ENCODE measurements around the gene IPPK.

IPPK gene

DNA sequence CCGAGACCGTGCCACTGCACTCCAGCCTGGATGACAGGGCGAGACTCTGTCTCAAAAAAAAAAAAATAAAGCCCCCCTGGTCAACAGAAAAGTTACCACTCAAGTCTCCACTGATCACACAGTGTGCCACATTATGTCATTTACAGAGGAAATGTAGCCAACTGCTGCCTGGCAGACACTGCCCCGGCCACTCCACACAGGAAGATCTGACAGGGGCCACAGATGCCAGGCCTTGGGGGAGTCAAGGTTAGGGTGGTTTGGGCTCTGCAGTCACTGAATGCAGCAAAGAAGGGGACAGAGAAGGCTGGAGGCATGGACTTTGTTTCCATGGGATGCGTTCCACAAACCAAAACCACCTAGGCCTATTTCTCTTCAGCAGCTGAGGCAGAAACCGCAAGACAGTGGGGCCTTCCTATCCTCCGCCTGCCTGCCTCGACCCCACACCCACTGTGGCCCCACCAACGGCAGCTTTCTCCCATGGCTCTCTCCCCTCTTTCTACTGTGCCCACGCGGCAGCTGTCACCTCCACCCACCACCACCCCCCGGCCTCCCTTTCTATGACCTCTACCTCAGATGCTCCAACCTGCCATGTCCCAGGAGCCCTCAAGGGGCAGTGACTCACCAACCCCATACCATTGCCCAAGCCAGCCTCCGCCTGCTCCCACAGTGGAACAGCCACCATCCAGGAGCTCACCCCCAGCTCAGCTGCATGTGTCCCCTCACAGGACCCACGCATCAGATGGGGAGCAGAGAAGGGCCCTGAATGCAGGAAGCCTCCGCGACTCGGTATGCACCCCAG, 12.4 kb downstream of the IPPK start:
- DNase-seq (ENCODE audit: low read depth in 2 of 2) = no peak

DNA sequence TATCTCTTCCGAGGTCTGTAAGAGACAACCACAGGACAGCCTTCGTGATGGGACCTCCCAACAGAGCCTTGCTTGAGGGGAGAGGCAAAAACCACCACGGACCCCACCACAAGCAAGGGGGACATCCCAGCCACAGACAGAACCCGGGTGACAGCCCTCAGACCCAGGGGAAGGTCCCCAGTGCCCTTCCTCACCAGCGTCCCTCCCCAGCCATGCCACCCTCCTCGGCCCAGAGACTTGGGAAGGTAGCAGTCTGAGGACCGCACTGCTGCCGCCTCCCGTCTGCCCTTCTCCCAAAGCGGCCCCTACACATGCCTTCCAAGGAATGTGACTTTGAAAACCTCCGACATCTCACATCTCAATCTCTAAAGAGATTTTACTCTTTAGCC, 13.4 kb downstream of the IPPK start:
- DNase-seq (ENCODE audit: low read depth in 2 of 2) = no peak

GRCh38 chr9:92655896-92656536, 13.9 kb downstream of the IPPK start:
- no peak for DNase-seq (ENCODE audit: low read depth in 2 of 2)

GRCh38 chr9:92655366-92655765, 14.6 kb downstream of the IPPK start:
- DNase-seq (ENCODE audit: low read depth in 2 of 2) = no peak

DNA sequence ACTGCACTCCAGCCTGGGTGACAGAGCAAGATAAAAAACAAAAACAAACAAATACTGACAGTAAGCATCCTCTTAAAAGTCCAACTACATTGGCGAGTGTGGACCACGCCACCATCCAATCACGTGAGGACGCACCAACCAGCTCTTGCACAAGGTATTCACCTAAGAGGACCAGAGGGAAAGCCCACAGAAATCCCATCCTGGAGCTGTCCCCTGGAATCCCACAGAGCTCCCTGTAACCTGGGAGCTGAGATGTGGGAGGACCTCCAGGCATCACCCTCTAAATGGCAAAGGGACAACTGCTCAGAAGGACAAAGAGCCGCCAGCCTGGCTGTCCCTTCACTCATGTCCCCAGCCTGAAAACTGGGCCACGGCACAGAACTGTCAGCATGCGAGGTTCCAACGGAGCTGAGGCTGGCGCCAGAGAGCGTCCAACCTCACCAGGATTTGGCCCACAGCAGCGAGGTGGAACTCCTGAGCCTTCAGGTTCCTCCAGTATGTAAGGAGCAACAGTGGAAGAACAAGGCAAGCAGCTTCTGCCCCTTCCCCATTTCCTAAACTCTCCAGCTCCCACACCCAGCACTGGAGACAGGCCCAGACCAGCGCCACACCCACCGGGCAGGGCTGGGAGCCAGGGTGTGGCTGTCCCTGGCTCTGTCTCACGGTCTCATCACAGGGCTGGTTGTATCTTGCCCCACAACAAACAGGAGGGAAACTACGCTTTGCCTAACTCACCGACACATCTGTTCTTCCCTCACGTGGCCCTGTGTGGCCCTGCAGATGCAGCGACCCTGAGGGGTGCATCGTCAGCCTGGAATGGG, 15.2 kb downstream of the IPPK start:
- no peak for DNase-seq (ENCODE audit: low read depth in 2 of 2)

- DNase-seq (ENCODE audit: low read depth in 2 of 2) = no peak
These were observed 17.5 kb downstream of the IPPK start for GRCh38 chr9:92652461-92652860.

- no peak for DNase-seq (ENCODE audit: low read depth in 2 of 2)
These were observed 18.9 kb downstream of the IPPK start for GRCh38 chr9:92650839-92651621.

- DNase-seq (ENCODE audit: low read depth in 2 of 2) = no peak
These were observed 19.6 kb downstream of the IPPK start for GRCh38 chr9:92650296-92650695.

DNA sequence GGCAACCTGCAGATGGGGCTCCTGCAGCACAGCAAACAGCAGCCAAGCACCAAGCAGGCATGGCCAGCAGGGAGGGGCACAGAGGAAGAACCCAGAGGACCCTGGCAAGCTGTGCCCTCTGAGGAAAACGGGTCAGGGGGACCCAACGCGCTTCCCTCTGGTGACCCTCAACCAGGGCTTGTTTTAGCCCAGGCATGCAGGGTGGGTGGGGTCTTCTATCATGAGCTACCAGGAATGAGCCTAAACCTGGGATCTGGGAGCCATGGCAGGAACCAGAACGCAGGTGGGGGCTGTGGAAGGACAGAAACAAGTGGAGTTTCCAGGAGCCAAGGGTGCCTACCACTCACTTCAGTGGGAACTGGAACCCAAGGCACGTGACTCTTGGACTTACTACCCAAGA, 20.9 kb downstream of the IPPK start:
- no peak for DNase-seq (ENCODE audit: low read depth in 2 of 2)

DNA sequence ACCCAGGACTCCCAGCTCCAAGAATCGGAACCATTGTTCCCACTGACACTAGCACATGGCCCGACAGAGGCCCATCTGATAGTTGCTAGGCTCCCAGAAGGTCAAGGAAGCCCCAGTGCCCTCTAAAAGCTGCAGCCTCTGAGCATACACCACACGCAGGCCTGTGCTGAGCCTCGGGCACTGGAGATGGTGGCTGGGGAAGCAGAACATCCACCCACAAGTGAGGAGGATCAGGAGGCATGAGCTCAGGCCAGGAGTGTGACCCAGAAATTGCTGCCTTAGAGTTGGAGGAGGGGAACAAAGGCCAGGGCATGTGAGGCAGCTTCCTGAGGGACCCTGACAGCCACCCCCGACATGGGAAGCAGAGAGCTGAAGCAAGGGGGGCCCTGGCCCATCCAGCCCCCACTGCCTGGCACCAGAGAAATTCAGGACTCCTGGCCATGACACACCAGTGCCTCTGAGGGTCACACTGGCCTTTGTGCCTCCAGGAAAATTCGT, 21.4 kb downstream of the IPPK start:
- DNase-seq (ENCODE audit: low read depth in 2 of 2) = no peak

GRCh38 chr9:92647671-92648473, 22.1 kb downstream of the IPPK start:
- DNase-seq (ENCODE audit: low read depth in 2 of 2) = no peak

- no peak for DNase-seq (ENCODE audit: low read depth in 2 of 2)
These were observed 24.9 kb downstream of the IPPK start for GRCh38 chr9:92645041-92645440.

DNA sequence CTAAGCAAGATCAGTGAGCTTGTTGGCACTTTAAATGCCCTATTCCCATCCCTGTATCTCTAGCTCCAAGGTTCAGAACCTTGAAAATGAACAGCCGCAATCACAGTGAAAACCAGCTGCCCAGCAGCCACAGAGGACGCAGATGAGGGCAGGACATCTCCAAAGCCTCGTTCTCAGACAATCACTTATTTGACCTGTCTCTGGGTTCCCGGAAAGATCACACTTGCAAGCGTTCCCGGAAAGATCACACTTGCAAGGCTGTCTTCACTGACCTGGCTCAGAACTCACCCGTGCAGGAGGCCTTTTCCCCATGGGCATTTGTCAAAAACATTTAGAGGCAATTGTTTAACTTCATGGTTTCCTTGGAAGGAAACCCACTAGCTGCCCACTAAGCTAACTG, 25.7 kb downstream of the IPPK start:
- DNase-seq (ENCODE audit: low read depth in 2 of 2) = no peak

DNA sequence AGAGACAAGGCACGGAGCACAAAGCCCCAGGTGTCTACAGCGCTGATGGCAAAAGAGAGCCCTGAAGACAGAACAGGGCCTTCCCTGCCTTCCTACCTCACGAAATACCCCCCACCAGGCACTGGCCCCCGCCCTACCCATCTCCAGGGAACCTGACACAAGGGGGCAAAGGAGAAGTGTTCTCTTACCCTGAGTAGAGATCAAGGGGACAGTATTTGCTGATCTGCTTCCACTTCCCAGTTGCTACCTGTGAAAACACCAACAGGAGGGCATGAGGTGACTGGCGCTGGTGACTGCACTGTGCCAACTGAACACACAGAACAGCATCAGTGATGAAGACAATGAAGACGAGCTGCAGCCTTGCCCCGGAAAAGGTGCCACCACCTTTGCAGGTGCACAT, 27.4 kb downstream of the IPPK start:
- DNase-seq (ENCODE audit: low read depth in 2 of 2) = no peak

GRCh38 chr9:92642041-92642451, 27.9 kb downstream of the IPPK start:
- DNase-seq (ENCODE audit: low read depth in 2 of 2) = no peak

DNA sequence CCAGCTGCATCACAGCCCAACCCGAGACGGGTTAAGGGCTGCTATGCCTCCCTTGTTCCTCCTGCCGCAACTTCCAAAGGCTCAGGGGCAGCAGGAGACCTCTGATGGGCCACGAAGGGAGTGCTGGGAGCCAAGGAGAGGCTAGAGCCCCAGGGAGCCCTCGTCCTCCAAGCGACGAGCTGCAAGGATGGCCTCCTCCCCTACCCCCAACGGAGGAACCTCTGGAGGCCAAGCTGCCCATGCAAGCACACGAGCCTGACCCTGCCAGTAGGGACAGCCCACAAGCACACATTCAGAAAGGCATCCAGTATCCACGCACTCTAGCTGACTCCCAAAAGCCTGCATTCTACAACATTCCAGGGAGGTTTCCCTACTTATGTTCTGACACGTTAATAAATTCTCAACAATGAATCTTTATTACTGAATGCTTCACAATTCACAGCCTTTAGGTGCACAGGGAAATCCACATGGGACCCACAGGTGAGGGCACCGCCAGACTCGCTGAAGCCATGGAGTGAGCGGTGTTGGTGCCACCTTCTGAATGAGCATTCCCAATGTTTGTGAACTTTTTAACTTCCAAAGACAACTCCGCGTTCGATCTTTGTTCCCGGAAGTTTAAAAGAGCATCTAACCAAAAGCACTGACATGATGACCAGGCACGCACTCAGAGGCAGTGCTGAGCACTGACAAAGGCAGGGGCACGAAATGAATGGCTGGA, 28.7 kb downstream of the IPPK start:
- no peak for DNase-seq (ENCODE audit: low read depth in 2 of 2)

DNA sequence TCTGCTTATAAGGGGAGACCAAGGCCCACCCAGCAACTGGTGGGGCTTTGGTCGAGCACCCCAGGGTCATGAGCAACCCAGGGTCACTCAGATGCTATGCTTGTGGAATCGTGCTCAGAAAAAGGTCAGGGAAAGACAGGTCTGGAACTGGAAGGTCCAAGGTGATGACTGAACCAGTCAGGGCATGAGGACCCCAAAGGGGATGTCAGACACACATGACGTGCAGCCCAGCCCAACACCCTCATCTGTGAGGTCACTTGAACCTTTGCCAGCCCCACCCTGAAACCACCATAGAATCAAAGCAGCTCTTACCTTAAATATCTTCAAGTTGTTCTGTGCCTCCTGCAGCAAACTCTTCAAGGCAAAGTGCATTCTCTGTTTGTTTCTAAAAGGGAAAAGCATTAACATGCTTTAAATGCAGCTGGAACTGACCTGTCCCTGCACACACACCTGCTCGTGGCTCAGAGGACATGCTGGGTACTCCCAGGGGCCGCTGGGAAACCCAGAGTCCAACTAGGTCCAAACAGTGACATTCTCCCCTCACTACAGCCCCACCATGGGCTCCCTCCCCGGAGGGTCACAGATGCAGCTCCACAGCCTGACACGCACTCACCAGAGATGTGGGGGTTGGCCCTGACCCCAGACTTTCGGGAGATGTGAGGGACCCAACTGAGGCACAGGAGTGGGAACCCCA, 29.4 kb downstream of the IPPK start:
- DNase-seq (ENCODE audit: low read depth in 2 of 2) = no peak

DNA sequence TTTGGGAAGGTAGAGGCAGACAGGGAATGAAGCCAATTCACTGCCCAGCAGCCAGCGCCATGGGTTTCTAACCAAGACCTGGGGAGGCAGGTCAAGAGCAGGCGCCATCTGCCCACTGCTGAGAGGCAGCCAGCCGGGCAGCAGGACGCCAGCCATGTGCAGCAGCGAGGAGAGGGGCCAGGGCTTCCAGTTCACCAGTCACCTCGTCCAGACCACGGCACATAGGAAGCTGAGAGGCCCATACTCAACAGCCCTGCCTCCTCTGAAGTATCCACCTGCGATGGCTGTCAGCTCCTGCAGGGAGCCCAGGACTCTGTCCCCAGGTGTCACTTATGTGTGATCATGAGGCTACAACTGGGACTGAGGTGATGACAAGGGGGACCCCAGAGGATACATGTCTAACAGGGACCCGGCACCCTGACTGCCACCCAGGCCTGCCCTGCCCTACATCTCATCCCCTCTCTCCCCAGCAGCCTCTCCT, 30.1 kb downstream of the IPPK start:
- no peak for DNase-seq (ENCODE audit: low read depth in 2 of 2)

DNA sequence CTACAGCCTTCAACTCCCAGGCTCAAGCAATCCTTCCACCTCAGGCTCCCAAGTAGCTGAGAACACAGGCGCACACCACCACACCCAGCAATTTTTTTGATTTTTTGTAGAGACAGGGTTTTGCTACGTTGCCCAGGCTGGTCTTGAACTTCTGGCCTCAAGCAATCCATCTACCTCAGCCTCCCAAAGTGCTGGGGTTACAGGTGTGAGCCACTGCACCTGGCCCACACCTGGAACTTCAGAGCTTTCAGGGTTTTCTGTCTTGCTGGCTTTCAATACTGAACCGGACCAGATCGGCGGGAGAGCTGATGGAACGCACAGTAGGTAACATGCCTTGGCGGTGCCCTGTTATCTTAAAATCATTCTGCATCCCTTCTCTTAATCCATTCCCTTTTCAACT, 30.8 kb downstream of the IPPK start:
- DNase-seq (ENCODE audit: low read depth in 2 of 2) = no peak

Data from stimulated activated CD4-positive, alpha-beta T cell treated with anti-CD3 and anti-CD28 coated beads, Interleukin-15, amount 100 ng/mL, for 48 hours (primary cell).